ENCODE measurements around the gene NAP1L5.
A peak's percentile ranks its signal among the peaks of the same experiment; 100 is the strongest.

The NAP1L5 gene

DNA sequence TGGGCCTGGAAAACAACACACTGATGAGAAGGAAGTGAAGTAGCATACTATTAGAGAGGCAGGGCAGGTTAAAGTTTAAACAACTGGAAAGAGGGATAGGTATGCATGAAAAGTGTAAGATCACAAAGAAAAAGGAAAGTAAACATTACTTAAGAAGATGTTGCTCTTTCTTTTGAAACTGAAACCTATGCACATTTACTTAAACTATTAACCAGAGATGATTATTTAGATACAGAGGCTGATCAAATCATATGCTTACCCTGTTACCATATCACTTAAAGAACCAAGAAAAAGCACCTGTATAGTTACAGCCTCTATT lies 37.8 kb downstream of the NAP1L5 start:
- DNase-seq: no peak

DNA sequence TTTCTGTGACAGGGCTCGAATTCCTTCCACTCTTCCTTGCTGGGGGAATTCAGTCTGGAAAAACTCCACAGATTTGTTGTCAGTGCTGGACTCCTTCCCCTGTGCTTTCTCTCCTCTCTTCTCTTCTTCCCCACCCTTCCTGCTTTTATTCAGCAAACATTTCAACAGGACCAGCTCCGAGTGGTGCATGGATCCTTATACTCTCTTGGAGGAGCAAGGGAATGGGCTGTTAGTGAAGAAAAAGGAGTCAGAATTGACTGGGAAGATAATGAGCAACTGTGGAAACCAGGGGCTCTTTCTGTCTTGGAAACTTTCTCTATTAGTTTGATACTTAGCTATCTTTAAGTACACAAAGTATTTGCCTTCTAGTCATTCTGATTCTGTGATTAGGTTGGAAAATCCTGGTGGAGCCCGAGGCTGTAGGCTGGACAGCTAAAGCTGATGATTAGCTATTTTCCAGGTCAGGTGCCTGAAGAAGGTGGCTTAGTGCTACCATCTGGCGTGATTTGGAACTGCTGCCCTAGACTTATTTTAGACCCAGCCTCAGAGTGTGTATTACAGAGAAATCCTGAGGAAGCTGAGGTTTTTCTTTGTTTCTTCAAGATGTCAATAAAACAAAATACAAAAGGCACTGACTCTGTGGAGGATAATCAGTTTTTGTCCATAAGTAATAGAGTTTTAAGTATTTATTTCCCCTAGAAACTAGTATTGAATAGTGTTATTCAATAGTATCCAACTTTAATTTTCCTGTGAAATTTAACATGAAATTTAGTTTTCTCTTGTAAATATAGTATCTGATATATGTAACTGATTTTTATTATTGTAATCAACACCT lies 38.4 kb downstream of the NAP1L5 start:
- DNase-seq: peak; percentile 15

DNA sequence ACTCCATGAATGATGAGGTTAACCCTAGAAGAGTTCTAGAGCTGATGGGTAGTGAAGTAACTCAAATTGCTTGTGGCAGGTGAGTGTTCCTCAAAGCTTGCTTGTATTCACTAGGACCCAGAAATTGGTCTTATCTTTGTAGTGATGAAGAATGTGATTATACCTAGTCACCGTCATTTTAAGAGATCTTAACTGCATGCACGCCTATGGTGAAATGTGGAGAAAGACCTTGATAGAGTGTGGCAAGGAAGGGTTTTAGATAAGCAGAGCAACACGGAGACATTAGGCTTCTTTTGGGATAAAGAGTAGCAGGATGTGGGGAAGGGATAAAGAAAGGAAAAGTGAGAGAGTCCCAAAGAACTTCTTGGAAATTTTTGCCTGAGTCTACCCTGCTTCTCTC lies 42.4 kb downstream of the NAP1L5 start:
- no peak for DNase-seq

DNA sequence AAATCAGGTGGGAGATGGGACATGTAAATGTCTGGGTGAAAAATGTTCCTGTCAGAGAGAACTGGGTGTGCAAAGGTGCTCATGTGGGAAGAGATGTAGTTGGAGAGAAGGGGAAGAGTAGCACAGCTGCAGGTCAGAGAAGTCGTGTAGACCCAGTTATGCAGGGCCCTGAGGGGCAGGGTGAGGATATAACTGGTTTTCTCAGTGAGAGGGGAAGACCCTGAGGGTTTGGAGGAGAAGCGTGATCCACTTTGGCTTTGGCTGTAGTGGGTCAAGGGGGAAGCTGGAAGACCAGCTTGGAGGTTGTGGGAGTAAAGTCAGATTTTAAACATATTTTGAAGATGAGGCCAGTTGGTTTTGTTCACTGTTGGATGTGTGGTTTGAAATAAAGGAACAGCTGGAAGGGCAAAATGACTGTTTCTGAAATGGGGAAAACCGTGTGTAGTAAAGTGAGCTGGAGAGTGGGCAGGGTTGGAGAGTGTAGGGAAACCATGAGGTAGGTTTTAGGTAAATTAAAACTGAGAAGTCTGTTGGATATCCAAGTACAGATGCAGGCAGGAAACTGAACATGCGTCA lies 44.2 kb downstream of the NAP1L5 start:
- DNase-seq: no peak

DNA sequence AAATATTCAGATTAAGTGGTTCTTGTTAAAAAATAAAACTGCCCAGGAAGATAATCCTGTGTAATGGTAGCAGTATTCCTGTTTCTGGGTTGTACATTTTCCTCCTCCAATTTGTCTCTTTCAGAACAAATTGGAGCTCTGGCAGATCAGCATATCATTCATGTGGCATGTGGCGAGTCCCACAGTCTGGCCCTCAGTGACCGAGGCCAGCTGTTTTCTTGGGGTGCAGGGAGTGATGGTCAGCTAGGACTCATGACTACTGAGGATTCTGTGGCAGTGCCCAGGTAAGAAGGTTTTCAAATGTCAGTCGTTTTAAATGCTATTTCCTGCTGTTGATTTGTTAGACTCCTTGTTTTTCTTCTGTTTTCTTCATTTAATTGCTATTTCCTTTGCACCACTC lies 47.9 kb downstream of the NAP1L5 start:
- DNase-seq: no peak

DNA sequence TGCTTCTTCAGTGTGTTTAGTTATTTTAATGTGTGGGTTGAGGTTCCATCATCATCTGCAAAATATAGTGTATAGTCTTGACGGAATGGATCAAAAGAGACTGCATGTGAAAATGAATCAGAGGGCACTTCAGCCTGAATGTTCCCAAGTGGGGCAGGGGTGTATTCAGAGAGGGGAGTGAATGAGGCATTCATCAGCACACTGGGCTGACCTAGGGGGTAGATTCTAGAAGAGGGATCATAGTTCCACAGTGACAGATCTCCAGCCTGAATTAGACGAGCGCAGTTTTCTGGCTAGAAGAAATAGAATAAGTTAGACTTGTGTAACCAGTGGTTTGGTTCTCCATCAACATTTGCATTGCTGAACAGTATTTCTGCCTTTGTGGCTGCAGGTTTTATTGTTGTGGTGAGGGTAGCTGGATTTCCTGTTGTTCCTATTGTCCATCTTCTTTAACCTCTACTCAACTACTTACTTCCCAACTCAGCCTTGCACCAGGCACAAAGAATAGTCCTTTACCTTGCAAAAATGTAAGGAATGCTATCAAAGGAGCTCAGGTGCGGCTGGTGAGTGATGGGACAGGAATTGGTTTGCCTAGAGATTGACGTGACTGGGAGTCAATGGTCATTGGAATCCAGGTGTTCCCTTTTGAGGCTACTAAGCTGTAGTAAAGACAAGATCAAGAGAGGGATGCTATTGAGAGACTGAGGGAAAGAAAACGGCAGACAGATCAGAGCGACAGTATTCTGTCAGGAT lies 50.9 kb downstream of the NAP1L5 start:
- no peak for DNase-seq

DNA sequence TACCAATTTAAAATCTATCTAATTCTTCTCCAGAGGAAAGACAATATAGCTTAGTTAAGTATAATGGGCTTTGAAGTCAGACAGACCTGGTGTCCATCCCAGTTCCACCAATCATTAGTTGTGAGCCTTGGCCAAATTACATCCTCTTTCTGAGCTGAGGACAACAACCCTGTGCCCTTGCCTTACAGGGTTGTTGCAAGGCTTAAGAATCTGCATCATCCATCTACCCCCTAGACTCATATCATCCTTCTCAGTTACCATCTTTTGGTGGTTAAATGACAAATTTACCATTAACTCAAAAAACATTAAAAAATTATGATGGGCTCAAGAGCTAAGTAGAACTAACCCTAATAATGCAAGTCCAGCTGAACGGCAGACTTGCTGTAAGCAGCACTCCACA lies 51.6 kb downstream of the NAP1L5 start:
- no peak for DNase-seq
